Inflammatory macrophage (primary cell): ENCODE data around the gene KLHL30.
"Not testable (repeated sequence)": the region's sequence is repeated elsewhere in the genome, so short reads cannot be mapped to it uniquely, and the experiment has no call there.

Experiments
- DNase-seq, 2 donors: peaks; one replicate each; pipeline ENCODE4 v3.0.0-alpha.2; 2020 to 2022

The KLHL30 gene

DNA sequence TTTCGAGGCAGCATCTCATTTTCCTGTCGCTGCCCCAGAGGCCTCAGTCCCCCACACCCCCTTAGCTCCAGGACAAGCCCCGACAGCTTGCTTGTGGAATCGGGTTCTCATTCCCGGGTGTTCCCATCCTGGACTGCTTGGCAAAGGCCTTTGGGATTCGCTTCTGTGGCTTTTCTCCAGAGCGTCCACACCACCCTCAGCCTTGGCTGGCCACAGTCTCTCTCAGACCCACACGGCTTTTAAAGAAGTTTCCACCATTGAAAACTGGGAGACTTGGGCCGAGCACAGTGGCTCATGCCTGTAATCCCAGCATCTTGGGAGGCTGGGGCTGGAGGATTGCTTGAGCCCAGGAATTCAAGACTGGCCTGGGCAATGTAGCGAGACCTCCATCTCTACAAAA lies 35.6 kb upstream of the KLHL30 start:
- DNase-seq: no peak

DNA sequence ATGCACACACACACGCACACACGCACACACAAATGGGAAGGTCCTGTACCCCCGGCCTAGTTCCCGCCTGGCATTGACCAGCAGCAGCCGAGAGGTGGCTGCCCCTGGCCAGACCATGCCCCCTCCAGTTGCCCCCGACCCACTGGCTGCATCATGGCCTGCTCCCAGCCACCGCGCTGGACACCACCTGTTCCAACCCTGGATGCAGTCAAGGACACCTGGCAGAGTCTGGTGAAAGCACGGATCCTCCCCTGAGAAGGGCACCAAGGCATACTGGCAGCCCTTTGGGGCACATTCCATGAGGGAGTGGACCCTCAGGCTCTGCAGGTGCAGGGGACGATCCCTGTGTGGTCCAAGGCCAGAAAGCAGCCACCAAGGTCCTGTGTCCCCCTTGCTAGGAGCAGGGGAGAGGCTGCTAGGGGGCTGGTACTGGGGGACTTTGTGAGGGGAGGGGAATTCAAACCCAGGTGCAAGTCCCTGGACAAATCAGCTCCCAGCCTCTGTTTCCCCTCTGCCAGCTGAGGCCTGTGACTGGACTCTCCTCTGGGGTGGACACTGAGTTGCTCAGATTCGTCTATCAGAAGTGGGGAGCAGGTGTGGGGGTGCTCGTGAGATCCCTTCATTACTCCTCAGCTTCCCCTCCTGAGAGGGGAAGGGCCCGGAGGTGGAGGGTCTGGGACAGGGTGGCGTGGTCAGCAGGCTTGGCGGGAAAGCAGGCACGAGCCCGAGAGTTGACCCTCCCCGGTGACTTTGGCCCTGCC lies 34.8 kb upstream of the KLHL30 start:
- no peak for DNase-seq

DNA sequence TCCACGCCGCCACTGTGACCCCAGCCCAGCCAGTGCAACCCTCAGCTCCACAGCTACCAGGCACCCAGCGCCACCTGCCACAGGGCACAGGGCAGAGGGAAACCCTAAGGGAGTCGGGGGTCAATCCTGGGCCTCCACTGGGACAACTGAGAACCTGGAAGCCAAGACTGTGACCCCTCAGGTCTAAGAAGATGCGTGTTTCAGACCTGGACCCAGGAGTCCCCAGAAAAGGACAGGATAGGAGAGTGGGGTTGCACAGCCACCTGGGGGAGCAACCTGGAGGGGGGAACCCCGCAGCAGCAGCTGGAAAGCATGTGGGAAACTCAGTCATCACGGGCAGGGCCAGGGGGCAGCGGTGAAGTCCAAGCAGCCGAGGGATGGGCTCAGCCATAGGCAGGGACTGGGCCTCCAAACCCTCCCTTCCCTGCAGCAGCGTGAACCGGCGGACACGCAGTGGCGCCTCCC lies 34.2 kb upstream of the KLHL30 start:
- DNase-seq: no peak

DNA sequence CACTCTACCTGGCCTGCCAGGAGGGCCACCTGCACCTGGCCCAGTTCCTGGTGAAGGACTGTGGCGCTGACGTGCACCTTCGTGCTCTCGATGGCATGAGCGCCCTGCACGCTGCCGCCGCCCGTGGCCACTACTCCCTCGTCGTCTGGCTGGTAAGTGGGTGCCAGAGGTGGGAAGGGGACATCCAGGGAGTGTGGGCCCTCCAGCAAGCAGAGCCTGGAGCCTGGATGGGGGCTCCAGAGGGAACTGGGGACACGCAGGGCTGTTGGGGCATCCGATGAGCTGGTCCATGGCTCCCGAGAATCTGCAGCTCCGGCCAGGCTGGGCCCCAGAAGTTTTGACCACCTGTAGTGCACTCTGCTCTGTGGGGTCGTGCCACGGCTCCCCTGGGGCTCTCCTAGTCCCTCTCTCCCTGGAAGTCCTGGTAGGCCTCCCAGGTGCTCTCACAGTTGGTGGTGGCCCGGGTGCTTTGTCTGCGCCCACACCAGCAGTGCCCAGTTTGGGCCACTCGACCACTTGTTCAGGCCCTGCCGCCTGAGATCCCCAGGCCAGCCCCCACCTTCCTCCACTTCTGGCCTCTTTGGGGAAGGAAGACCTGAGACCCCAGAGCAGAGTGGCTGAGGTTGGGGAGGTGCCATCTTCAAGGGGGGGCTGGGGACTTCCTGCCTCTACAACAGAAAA lies 33.6 kb upstream of the KLHL30 start:
- no peak for DNase-seq

DNA sequence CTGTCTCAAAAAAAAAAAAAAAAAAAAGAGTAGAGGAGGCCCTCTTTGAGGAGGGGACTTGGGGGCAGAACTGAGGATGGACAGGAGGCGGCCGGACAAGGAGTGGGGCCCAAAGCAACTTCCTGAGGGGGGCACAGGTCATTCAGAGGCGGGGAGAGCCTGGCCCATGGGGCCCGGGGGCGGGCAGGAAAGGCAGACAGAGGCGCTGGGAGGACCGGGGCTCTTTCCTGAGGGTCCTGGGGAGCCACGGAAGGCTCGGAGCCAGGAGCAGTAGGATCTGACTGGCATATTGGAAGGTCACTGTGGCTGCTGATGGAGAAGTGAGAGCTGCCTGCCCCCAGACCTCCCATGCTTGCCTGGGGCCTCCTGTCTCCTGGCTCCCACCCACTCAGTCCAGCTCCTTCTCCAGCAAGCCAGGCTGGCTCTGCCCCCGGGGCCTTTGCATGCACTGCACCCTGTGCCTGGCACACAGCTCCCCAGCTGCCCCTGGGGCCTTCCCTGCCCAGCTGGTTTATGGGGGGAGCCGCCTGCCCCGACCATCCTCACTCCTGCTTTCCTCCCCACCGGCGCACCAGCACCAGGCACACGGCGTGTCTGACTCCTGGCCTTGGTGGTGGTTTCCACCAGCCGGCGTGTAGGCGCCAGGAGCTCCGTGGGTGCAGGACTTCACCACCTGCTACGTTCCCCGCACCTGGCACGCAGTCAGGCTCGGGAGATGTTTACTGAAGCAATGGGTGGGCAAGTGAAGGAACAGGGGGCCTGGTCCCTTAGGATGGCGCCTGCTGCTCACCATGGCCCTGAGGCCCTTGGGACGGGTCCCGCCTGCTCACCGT lies 32.7 kb upstream of the KLHL30 start:
- DNase-seq: peak in 1 of 2 donors; percentile 53

DNA sequence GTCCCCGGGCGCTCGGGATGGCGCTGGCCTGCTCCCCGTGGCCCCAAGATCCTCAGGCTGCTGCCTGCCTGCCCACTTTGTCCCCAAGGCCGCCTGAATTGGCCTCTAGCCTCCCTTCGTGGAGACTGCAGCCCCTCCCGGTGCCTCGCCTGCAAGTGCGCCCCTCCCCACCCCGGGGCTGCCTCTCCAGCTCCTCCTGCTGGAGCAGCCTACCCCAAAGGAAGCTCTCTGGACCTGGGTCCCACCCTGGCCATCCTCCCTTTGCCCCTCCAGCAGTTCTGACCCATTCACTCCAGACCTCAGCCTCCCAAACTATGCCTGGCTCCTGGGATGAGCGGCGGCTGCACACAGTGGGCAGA lies 32.1 kb upstream of the KLHL30 start:
- no peak for DNase-seq

DNA sequence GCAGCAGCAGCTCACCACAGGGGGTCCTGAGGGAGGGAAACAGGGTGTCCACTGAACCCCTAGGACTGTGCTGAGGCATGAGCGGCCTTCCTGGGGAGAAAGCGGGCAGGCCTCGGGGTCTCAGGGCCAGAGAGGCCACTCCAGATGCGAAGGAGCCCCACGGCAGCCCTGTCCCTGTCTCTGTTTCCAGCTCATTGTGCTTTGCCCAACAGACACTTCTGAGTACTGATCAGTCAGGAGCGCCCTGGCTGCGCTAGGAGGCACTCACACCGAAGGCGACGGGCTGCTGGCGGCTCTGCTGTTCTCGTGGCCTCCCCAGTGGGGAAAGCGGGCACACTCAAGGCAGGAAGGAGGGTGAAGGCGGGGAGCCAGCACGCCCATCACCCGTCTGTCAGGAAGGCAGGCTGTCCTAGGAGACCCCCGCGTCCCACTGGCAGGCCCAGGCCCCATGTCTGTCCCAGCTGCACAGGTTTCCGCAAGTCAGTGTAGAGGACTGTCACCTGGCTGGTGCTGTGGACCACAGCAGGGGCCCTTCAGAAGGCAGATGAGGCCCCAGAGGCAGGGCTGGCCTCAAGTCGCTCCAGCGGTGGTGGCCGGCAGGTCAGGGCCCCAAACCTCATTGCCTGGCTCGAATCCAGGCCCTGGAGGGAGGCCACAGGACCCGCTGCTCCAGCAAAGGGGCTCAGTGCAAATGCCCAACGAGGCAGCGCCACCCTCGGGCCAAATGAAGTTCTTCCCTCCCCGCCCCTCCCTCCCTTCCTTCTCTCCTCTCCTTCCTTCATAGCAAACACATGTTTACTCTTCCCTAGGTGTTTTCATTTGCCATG lies 31.6 kb upstream of the KLHL30 start:
- DNase-seq: no peak

DNA sequence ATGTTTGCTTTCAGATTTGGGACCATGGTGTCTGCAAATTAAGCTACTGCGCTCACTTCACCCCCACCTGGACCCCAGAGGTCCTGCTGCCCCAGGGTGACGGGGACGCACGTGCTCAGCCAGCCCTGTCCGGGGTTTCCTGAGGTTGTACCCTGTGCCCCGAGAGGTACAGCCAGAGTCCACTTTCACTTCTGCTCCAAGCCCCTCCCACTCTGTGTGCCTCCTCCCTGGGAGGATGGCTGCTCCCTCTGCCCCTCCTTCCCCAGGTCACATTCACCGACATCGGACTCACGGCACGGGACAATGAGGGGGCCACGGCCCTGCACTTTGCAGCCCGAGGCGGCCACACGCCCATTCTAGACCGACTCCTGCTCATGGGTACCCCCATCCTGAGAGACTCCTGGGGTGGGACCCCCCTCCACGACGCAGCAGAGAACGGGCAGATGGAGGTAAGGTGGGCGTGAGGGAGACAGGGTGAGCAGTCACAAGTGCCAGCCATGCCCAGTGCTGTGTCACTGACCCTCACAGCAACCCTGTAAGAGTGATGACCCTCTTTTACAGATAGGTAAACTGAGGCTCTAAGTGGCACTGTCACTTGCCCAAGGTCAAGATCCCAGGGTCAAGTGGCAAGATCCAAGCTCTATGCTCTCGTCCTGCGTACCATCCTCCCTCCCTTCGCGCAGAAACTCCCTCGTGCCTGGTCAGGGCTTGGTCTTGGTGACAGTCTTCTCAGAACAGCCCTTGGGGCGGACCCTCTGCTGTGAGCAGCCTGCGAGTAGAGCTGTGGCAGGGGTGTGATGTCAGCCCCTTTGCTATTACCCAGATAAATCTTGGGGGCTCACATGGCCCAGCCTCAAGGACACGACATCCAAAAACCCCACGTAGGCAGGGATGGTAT lies 30.7 kb upstream of the KLHL30 start:
- peak; percentile 34 to 35 for DNase-seq

DNA sequence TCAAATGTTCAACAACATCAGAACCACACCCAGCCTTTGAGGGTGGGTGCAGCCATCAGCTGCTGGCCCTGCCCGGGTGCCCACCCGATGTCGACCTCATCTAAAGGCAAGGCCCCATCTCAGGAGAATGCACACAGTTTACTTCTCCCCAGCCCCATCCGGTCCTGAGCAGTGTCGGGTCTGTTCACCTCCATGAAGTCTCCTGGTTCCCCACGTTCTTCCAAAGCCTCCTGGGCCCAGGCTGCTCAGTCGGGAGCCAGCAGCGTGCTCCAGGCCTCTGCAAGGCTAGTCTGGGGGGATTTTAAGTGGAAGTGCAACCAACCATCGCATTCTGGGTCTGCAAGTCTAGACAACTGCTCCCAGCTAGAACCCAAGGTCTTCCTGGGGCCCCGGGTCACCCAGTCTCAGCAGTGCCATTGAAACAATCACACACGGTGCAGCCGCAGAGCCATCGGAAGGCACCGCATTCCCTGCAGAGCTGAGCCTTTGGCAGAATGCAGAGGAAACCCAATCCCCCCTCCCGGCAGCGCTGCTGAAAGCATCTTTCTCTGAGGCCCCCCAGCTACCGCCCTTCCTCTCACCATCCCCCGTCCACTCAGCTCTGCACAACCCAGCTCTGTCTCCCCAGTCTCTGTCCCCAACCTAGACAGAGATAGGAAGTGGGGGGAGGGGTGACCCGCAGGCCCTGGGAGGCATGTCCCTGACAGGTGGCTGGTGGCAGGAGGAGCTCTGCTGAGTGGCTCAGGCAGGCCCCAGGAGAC lies 29.9 kb upstream of the KLHL30 start:
- DNase-seq: no peak

DNA sequence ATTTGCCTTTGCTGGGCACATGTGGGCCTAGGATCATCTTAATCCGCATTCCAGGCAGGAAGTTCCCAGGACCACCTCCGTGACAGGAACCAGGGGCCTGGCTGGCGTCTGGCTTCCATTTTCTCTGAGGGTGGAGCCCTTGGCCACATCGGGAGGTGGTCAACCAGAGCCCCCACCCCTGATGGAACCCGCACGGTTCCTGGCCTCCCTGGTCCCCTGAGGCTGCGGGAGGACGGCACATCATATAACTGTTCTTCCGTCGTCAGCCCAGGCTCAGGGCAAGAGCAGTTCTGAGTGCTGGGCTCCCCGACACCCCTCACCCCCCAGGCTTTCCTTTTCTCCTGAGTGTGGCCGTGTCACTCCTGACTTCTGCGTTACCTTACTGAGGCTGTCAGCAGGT lies 24.9 kb upstream of the KLHL30 start:
- no peak for DNase-seq

DNA sequence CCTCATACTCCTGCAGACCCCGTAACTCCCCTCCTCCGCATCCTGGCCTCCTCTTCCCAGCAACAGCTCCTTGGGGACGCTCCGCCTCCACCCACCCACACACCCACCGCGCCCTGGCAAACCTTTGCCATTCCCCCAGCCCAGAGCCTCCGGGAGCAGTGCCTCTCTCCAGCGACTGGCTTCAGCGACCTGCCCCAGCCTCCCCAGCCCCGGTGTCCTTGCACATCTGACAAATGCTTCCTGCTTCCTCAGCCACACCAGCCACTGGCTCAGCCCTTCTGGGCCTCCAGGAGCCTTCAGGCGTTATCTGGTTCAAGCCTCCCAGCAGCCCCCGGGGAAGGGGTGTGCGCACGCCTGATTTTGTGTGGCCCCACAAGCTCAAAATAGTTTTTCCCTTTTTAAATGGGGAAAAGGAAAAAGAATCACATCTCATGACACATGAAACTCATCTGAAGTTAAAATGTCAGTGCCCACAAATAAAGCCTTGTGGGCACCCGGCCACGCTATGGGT lies 24.1 kb upstream of the KLHL30 start:
- DNase-seq: no peak

DNA sequence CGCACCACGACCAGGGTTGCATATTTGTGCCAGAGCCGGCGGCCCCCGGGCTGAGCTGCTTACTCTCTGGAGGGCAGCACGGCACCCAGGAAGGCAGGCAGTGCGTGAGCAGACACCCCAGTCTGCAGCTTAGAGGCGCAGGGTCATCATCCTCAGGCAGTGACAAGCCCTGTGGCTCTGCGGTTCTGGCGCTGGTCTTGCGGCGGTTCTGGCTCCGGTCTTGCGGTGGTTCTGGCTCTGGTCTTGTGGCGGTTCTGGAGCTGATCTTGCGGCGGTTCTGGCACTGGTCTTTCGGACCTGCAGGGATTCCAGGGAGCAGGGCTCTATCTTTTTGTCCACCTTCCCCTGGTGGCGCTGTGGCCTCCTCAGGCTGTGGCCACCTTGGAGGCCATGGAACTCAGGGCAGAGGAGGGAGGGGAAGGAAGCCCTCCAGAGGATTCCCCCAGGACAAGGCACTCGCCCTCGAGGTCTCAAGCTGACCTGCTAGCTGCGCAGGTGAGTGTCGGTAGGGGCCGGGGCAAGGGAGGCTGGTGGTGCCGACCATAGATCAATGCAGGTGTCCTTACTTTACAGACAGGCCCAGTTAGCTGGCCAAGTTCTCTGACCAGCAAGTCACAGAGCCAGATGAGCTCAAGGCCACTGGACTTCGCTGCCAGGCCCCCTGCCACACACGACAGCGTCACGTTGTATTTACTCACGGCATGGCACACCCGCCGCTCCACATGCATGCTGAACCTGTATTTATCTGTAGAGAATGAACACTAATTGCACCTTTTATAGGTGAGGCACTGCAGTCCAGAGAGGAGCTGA lies 23.4 kb upstream of the KLHL30 start:
- DNase-seq: no peak

DNA sequence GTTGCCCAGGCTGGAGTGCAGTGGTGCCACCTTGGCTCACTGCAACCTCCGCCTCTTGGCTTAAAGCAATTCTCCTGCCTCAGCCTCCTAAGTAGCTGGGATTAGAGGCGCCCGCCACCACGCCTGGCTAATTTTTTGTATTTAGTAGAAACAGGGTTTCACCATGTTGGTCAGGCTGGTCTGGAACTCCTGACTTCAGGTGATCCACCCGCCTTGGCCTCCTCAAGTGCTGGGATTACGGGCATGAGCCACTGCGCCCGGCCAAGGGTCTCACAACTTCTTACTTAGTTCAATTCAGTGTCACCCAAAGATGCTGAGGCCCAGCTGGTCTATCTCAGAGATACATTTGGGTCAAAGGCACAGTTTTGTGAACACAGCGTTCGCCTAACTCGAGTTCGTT lies 22.8 kb upstream of the KLHL30 start:
- not testable (repeated sequence) for DNase-seq

DNA sequence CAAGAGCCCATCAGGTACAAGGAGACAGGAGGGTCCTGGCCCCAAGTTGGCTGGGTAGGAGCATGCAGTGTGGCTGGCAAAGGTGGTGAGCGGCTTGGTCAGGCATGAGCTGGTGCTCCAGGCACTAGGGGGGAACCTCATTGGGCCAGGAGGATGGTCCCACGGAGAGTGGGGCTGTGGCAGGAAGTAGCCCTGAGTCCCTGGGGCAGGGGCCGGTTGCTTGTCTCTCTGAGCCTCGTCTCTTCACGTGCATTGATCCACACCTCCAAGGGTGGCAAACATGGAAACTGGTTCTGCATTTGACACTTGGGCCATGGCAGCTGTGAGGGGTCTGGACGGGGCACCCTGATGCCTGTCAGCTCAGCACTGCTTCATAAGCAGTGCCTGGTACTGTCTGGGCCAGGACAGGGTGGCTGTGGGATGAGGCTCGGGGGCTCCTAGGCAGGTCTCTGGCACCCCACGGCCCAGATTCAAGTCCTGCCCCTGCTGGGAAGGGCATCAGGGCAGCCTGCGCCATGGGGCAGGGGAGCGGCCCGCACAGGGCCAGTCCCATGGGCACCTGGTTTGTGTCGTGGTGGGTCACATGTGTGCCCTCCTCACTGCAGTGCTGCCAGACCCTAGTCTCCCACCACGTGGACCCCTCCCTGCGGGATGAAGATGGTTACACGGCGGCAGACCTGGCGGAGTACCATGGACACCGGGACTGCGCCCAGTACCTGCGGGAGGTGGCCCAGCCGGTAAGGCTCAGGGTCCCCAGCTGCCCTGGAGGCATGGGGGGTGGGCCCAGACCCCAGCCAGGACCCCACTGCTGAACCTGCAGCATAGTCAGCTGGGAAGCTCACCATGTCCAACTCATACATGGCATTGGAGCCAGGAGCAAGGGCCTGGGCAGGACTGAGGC lies 21.9 kb upstream of the KLHL30 start:
- no peak for DNase-seq

DNA sequence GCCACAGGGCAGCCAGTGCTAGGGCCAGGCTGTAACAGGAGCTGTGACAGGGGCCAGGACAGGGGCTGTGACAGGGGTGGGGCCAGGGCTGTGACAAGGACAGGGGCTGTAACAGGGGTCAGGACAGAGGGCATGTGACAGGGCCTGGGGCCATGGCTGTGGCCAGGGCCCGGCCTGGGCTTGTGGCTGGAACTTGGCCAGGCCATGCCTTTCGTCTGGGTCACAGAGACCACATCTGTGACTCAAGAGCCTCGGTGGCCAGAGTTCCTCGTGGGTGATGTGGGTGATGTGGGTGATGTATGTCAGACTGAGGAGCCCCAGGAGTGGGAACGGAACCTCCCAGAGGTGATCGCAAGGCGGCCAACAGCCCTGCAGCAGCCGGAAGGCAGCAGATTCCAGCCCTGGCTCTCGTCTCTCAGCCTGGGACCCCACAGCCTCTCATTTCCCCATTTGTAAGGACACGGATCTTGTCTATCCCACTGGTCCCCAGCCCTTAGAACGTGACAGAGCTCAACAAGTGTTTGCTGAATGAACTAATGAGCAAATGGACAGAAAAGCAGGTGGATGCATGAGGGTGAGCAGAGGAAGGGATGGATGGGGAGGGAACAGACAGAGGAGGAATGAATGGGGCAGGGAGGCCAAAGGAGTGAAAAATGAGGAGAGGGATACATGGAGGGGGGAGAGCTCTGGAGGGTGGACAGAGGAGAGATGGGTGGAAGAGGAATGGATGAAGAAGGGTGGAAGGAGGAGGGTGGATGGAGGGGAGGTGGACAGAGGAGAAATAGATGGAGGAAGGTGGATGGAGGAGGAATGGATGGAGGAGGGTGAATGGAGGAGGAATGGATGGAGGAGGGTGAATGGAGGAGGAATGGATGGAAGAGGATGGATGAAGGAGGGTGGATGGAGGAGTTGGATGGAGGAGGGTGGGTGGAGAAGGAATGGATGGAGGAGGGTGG lies 21.0 kb upstream of the KLHL30 start:
- DNase-seq: no peak

DNA sequence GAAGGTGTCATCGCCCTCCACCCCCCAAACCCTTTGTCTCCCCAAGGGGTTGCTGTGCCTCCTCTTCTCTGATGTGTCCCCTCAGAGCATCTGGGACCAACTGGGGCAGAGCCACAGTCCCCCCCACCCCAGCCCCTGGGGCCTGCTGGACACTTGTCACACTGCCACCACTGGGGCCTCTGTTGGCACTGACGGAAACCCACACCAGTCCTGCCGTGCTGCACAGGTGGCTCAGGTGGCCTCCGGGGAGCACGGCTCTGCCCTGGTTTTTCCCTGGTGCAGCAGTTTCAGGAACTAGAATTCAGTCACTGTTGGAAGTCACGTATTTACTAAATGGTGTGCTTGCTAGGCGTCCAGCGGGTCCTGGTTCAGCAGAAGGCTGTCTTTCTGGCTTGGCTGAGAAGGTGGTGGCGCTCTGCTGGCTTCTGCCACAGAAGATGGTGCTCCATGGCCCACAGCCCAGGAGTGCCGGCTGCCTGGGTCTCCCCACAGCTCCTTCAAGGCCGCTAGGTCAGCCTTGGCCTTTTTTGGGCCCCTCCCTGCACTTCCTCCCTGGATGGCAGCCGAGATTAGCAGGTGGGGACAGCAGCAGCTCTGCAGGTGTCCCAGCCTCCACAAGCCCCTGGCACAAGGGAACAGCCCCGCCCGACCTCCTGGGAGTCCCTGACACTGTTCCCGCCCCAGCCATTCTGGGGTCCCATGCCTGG lies 18.6 kb upstream of the KLHL30 start:
- DNase-seq: no peak
